ENCODE results near the gene ABCG4.
"Not testable (repeated sequence)": the region's sequence is repeated elsewhere in the genome, so short reads cannot be mapped to it uniquely, and the experiment has no call there.

The ABCG4 gene

DNA sequence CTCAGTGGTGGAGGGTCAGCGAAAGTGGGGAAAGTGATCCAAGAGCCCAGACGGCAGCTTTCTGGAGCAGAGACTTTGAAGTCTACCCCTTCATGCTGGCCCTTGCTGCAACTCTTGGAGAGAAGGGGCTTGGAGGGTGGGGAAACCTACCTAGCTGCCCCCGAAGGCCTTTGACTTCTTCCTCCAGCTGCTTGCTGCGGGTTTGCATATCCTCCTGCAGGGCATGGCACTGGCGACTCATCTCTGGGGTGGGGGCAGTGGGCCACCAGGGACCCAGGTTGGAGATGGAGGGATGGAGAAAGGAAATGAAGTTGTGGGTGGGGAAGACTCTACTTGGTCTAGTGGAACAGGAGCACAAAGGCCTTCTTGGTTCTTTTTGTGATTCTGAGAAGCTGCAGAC lies 44.1 kb downstream of the ABCG4 start:
- peaks cover 9% of the 10 kb centered on the region for H3K4me1 ChIP-seq (ENCODE audit: insufficient read depth, insufficient read length)
- no peaks in the 10 kb centered on the region for H3K9me3 ChIP-seq (ENCODE audit: insufficient read depth, low read length)
- H3K27me3 ChIP-seq (ENCODE audit: insufficient read depth, insufficient read length), result no peaks in the 10 kb centered on the region
- no peaks in the 10 kb centered on the region for H3K36me3 ChIP-seq (ENCODE audit: insufficient read depth, insufficient read length, low read length)
- TF ChIP-seq ZNF274 (IDR thresholded peaks at IDR 0.05; ENCODE audit: low read depth, low read length), result no peak
- TF ChIP-seq YY1 (IDR thresholded peaks at IDR 0.05; ENCODE audit: insufficient read depth, insufficient read length), result no peak
- no peak for TF ChIP-seq SUZ12 (IDR thresholded peaks at IDR 0.05; ENCODE audit: extremely low read depth, insufficient read depth, insufficient read length)
- no peak overlapping the region for H3K9ac ChIP-seq (ENCODE audit: insufficient read length, low read depth)
- DNase-seq (ENCODE audit: low read depth, low spot score), result no peak
- H3K4me3 ChIP-seq (ENCODE audit: insufficient read length, low read depth), result no peak overlapping the region

DNA sequence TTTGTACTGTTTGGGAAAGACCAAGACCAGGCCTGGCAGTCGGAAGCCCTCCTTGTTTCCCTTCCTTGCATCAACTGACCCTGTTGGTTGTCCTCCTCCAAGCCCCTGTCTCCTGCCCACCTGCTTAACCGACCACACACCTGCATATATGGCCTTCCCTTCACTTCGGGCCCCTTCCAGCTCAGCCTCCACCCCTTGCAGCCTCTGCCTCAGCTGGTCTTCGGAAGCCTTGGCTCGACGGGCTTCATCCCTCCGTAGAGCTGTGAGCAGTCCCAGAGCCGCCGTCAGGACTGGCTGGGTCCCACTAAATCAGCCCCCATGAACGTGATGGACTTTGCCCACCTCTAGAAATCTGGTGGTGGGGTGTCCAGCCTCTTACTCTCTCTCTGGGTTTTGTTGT lies 44.8 kb downstream of the ABCG4 start:
- H3K4me3 ChIP-seq (ENCODE audit: insufficient read length, low read depth), result no peak overlapping the region
- no peak for DNase-seq (ENCODE audit: low read depth, low spot score)
- TF ChIP-seq YY1 (IDR thresholded peaks at IDR 0.05; ENCODE audit: insufficient read depth, insufficient read length), result no peak
- peaks cover 7% of the 10 kb centered on the region for H3K4me1 ChIP-seq (ENCODE audit: insufficient read depth, insufficient read length)
- H3K36me3 ChIP-seq (ENCODE audit: insufficient read depth, insufficient read length, low read length), result no peaks in the 10 kb centered on the region
- no peaks in the 10 kb centered on the region for H3K27me3 ChIP-seq (ENCODE audit: insufficient read depth, insufficient read length)
- no peak overlapping the region for H3K9ac ChIP-seq (ENCODE audit: insufficient read length, low read depth)
- no peaks in the 10 kb centered on the region for H3K9me3 ChIP-seq (ENCODE audit: insufficient read depth, low read length)

DNA sequence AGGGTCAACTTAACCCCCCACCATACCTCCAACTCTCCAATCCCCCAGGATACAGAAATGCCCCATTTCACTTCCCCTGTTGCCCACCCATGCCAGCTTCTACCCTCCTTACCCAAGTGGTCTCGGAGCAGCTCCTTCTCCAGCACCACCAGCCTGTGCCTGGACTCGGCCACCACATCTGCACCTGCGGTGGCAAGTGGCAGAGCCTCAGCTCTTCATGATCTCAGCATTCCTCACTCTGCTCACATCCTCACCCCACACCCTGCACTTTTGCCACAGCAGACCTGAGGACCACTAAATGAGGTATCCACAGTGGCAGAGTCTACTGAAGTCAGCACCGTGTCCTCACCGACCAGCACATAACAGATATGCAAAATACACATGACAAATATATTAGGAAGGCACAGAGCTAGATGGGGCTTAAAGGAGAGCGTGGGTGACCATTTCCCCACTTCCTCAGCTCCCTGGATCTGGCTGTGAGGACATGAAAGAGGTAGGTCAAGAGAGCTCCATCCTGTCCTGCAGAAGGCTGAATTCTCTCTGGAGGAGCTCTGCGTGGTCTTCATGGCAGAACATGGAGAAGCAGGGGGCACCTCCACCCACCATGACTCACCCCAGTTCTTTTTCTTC lies 46.1 kb downstream of the ABCG4 start:
- Histone ChIP-seq H3K36me3 (ENCODE audit: insufficient read depth, insufficient read length, low read length) (no peaks in the 10 kb centered on the region), H3K4me1 (ENCODE audit: insufficient read depth, insufficient read length) (peaks cover 3% of the 10 kb centered on the region), H3K9me3 (ENCODE audit: insufficient read depth, low read length) (no peaks in the 10 kb centered on the region), H3K27me3 (ENCODE audit: insufficient read depth, insufficient read length) (no peaks in the 10 kb centered on the region), H3K4me3 (ENCODE audit: insufficient read length, low read depth) (no peak overlapping the region), H3K9ac (ENCODE audit: insufficient read length, low read depth) (no peak overlapping the region)
- DNase-seq (ENCODE audit: low read depth, low spot score), result no peak
- TF ChIP-seq SUZ12 (IDR thresholded peaks at IDR 0.05; ENCODE audit: extremely low read depth, insufficient read depth, insufficient read length) (no peak), ZNF274 (IDR thresholded peaks at IDR 0.05; ENCODE audit: low read depth, low read length) (no peak), YY1 (IDR thresholded peaks at IDR 0.05; ENCODE audit: insufficient read depth, insufficient read length) (no peak)

DNA sequence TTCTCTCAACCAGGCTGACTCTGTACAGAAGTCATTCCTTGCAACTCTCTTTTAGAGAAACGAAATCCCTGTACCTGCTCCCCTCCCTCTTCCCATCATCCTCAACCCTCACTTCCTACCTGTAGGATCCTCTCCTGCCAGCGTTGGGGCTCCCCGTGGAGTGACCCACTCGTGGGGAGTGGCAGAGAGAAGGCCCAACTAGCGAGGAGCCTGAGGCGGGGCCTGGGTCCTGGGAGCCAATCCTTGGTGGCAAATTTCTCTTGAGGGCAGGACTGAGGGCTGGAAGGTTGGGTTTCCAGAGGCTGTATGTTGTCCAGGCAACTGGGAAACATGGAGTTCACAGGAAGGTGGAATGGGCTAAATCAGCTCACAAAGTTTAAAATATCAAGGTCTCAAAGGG lies 46.8 kb downstream of the ABCG4 start:
- Histone ChIP-seq H3K4me1 (ENCODE audit: insufficient read depth, insufficient read length) (peaks cover 3% of the 10 kb centered on the region), H3K9ac (ENCODE audit: insufficient read length, low read depth) (no peak overlapping the region), H3K9me3 (ENCODE audit: insufficient read depth, low read length) (no peaks in the 10 kb centered on the region), H3K36me3 (ENCODE audit: insufficient read depth, insufficient read length, low read length) (no peaks in the 10 kb centered on the region), H3K4me3 (ENCODE audit: insufficient read length, low read depth) (no peak overlapping the region), H3K27me3 (ENCODE audit: insufficient read depth, insufficient read length) (no peaks in the 10 kb centered on the region)
- no peak for TF ChIP-seq ZNF274 (IDR thresholded peaks at IDR 0.05; ENCODE audit: low read depth, low read length)
- no peak for TF ChIP-seq SUZ12 (IDR thresholded peaks at IDR 0.05; ENCODE audit: extremely low read depth, insufficient read depth, insufficient read length)
- TF ChIP-seq YY1 (IDR thresholded peaks at IDR 0.05; ENCODE audit: insufficient read depth, insufficient read length), result no peak
- peak; percentile 9 for DNase-seq (ENCODE audit: low read depth, low spot score)

- H3K9me3 ChIP-seq (ENCODE audit: insufficient read depth, low read length), result no peaks in the 10 kb centered on the region
- H3K9ac ChIP-seq (ENCODE audit: insufficient read length, low read depth), result no peak overlapping the region
- H3K36me3 ChIP-seq (ENCODE audit: insufficient read depth, insufficient read length, low read length), result no peaks in the 10 kb centered on the region
- no peak for TF ChIP-seq SUZ12 (IDR thresholded peaks at IDR 0.05; ENCODE audit: extremely low read depth, insufficient read depth, insufficient read length)
- TF ChIP-seq ZNF274 (IDR thresholded peaks at IDR 0.05; ENCODE audit: low read depth, low read length), result no peak
- peaks cover 3% of the 10 kb centered on the region for H3K4me1 ChIP-seq (ENCODE audit: insufficient read depth, insufficient read length)
- H3K27me3 ChIP-seq (ENCODE audit: insufficient read depth, insufficient read length), result no peaks in the 10 kb centered on the region
- peak; percentile 65 for DNase-seq (ENCODE audit: low read depth, low spot score)
- no peak overlapping the region for H3K4me3 ChIP-seq (ENCODE audit: insufficient read length, low read depth)
Observed at GRCh38 chr11:119196833-119197483, 48.1 kb downstream of the ABCG4 start.

DNA sequence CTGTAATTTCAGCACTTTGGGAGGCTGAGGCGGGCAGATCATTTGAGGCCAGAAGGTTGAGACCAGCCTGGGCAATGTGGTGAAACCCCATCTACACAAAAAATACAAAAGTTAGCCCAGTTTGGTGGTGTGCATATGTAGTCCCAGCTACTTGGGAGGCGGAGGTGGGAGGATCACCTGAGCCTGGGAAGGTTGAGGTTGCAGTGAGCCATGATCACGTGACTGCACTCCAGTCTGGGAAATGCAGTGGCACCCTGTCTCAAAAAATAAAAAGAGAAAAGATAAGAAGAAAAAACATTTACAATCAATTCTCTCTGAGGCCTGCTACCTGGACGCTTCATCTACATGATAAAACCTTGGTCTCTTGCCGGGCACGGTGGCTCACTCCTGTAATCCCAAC lies 50.1 kb downstream of the ABCG4 start:
- no peaks in the 10 kb centered on the region for H3K27me3 ChIP-seq (ENCODE audit: insufficient read depth, insufficient read length)
- no peaks in the 10 kb centered on the region for H3K9me3 ChIP-seq (ENCODE audit: insufficient read depth, low read length)
- DNase-seq (ENCODE audit: low read depth, low spot score), result no peak
- no peak overlapping the region for H3K9ac ChIP-seq (ENCODE audit: insufficient read length, low read depth)
- TF ChIP-seq ZNF274 (IDR thresholded peaks at IDR 0.05; ENCODE audit: low read depth, low read length) (no peak), YY1 (IDR thresholded peaks at IDR 0.05; ENCODE audit: insufficient read depth, insufficient read length) (no peak), SUZ12 (IDR thresholded peaks at IDR 0.05; ENCODE audit: extremely low read depth, insufficient read depth, insufficient read length) (no peak)
- no peaks in the 10 kb centered on the region for H3K4me1 ChIP-seq (ENCODE audit: insufficient read depth, insufficient read length)
- no peaks in the 10 kb centered on the region for H3K36me3 ChIP-seq (ENCODE audit: insufficient read depth, insufficient read length, low read length)
- H3K4me3 ChIP-seq (ENCODE audit: insufficient read length, low read depth), result no peak overlapping the region

- not testable (repeated sequence) for H3K4me3 ChIP-seq (ENCODE audit: insufficient read length, low read depth); H3K9ac ChIP-seq (ENCODE audit: insufficient read length, low read depth); H3K36me3 ChIP-seq (ENCODE audit: insufficient read depth, insufficient read length, low read length); H3K4me1 ChIP-seq (ENCODE audit: insufficient read depth, insufficient read length); H3K27me3 ChIP-seq (ENCODE audit: insufficient read depth, insufficient read length); H3K9me3 ChIP-seq (ENCODE audit: insufficient read depth, low read length); DNase-seq (ENCODE audit: low read depth, low spot score)
Observed at GRCh38 chr11:119201236-119201635, 52.4 kb downstream of the ABCG4 start.

Data from NT2/D1 (cell line).